ENCODE data around the gene MIDN. TPM values are rescaled to one million over a fixed set of nuclear protein-coding genes. Genes with fewer than 3 reads are reported as not detected.

The MIDN gene
- total RNA-seq, 4 donors from 2014 or later: 34.9 to 117 (median 86.3) TPM

GRCh38 chr19:1290703-1291651 lies 42.6 kb downstream of the MIDN start:
- intact Hi-C loops (cut with DNase I; ENCODE audit: low total_unique reads) (no loop called here), in situ Hi-C loops (cut with MboI; ENCODE audit: low sequenced_read_pairs in 4 of 4) (no loop called here)
- H3K27ac ChIP-seq: no peak overlapping the region
- no peak for TF ChIP-seq POLR2A (IDR thresholded peaks at IDR 0.05)
- TF ChIP-seq CTCF (IDR thresholded peaks at IDR 0.05 in 4 of 5, conservative IDR thresholded peaks at IDR 0.05 in 1 of 5): no peak
- H3K9me3 ChIP-seq: no peaks in the 10 kb centered on the region
- no peaks in the 10 kb centered on the region for H3K36me3 ChIP-seq
- no peak overlapping the region for H3K4me3 ChIP-seq
- ATAC-seq: no peak
- H3K27me3 ChIP-seq: peaks cover 70 to 80% (median 73%) of the 10 kb centered on the region in 3 donors
- H3K4me1 ChIP-seq: peaks cover 0 to 13% of the 10 kb centered on the region in 2 donors
- no peak for DNase-seq

- no peak for DNase-seq
- H3K27ac ChIP-seq: no peak overlapping the region
- H3K9me3 ChIP-seq: no peaks in the 10 kb centered on the region
- H3K4me1 ChIP-seq: peaks cover 0 to 13% of the 10 kb centered on the region in 2 donors
- TF ChIP-seq CTCF (IDR thresholded peaks at IDR 0.05 in 4 of 5, conservative IDR thresholded peaks at IDR 0.05 in 1 of 5) (no peak), POLR2A (IDR thresholded peaks at IDR 0.05) (no peak)
- no peaks in the 10 kb centered on the region for H3K36me3 ChIP-seq
- ATAC-seq: no peak
- H3K27me3 ChIP-seq: peaks cover 64 to 79% (median 68%) of the 10 kb centered on the region in 3 donors
- intact Hi-C loops (cut with DNase I; ENCODE audit: low total_unique reads) (no loop called here), in situ Hi-C loops (cut with MboI; ENCODE audit: low sequenced_read_pairs in 4 of 4) (no loop called here)
- no peak overlapping the region for H3K4me3 ChIP-seq
These were observed 43.5 kb downstream of the MIDN start for GRCh38 chr19:1291761-1292418.

- peaks cover 0 to 7% of the 10 kb centered on the region in 2 donors for H3K4me1 ChIP-seq
- peaks cover 57 to 76% (median 61%) of the 10 kb centered on the region in 3 donors for H3K27me3 ChIP-seq
- H3K9me3 ChIP-seq: no peaks in the 10 kb centered on the region
- intact Hi-C loops (cut with DNase I; ENCODE audit: low total_unique reads): no loop called here
- TF ChIP-seq CTCF (IDR thresholded peaks at IDR 0.05 in 4 of 5, conservative IDR thresholded peaks at IDR 0.05 in 1 of 5): no peak
- TF ChIP-seq POLR2A (IDR thresholded peaks at IDR 0.05): no peak
- in situ Hi-C loops (cut with MboI; ENCODE audit: low sequenced_read_pairs in 4 of 4): no loop called here
- H3K4me3 ChIP-seq: no peak overlapping the region
- no peak for DNase-seq
- no peak overlapping the region for H3K27ac ChIP-seq
- H3K36me3 ChIP-seq: no peaks in the 10 kb centered on the region
- no peak for ATAC-seq
These were observed 44.2 kb downstream of the MIDN start for GRCh38 chr19:1292419-1293151.

- Histone ChIP-seq H3K9me3 (no peaks in the 10 kb centered on the region), H3K27ac (no peak overlapping the region), H3K4me1 (peaks cover 0 to 7% of the 10 kb centered on the region in 2 donors), H3K36me3 (no peaks in the 10 kb centered on the region), H3K27me3 (peaks cover 49 to 65% (median 54%) of the 10 kb centered on the region in 3 donors), H3K4me3 (no peak overlapping the region)
- intact Hi-C loops (cut with DNase I; ENCODE audit: low total_unique reads): no loop called here
- DNase-seq (no peak), ATAC-seq (no peak)
- in situ Hi-C loops (cut with MboI; ENCODE audit: low sequenced_read_pairs in 4 of 4): no loop called here
- TF ChIP-seq CTCF (IDR thresholded peaks at IDR 0.05 in 4 of 5, conservative IDR thresholded peaks at IDR 0.05 in 1 of 5) (no peak), POLR2A (IDR thresholded peaks at IDR 0.05) (no peak)
These were observed 45.6 kb downstream of the MIDN start for GRCh38 chr19:1293782-1294604.
